HUES6 (cell line): ENCODE results near the gene ZNF211.

Source experiments
- H3K27ac ChIP-seq: 2 replicates; pipeline ENCODE4 v1.7.0; 2013; ENCODE audit warnings: low read depth, mild to moderate bottlenecking, low read length, inconsistent platforms
- H3K27me3 ChIP-seq: 2 replicates; pipeline ENCODE4 v1.6.1; 2013; ENCODE audit warnings: low read length; ENCODE audit not compliant: control insufficient read depth, insufficient read depth
- H3K36me3 ChIP-seq: 2 replicates; pipeline ENCODE4 v1.6.1; 2013; ENCODE audit warnings: low read length; ENCODE audit not compliant: control insufficient read depth, insufficient read depth
- H3K4me1 ChIP-seq: 2 replicates; pipeline ENCODE4 v1.6.1; 2013; ENCODE audit warnings: low read length; ENCODE audit not compliant: control insufficient read depth, insufficient read depth
- H3K4me3 ChIP-seq: 2 replicates; pipeline ENCODE4 v1.5.1; 2013; ENCODE audit warnings: low read depth, low read length
- H3K9ac ChIP-seq: one replicate; pipeline ENCODE4 v1.6.1; 2013; ENCODE audit warnings: mild to moderate bottlenecking, low read length
- H3K9me3 ChIP-seq: 2 replicates; pipeline ENCODE4 v1.6.1; 2013; ENCODE audit warnings: low read depth, low read length; ENCODE audit not compliant: control insufficient read depth, insufficient read depth

ZNF211 gene

GRCh38 chr19:57656346-57656745 is 23.4 kb downstream of the ZNF211 start:
- no peak overlapping the region for H3K4me3 ChIP-seq
- no peak overlapping the region for H3K27ac ChIP-seq
- H3K27me3 ChIP-seq = peaks cover 30% of the 10 kb centered on the region
- peaks cover 8% of the 10 kb centered on the region for H3K9me3 ChIP-seq
- no peaks in the 10 kb centered on the region for H3K36me3 ChIP-seq
- no peak overlapping the region for H3K9ac ChIP-seq
- 0 out of 2 replicates have a peak, but pooled peaks cover 2% of the 10 kb centered on the region for H3K4me1 ChIP-seq

DNA sequence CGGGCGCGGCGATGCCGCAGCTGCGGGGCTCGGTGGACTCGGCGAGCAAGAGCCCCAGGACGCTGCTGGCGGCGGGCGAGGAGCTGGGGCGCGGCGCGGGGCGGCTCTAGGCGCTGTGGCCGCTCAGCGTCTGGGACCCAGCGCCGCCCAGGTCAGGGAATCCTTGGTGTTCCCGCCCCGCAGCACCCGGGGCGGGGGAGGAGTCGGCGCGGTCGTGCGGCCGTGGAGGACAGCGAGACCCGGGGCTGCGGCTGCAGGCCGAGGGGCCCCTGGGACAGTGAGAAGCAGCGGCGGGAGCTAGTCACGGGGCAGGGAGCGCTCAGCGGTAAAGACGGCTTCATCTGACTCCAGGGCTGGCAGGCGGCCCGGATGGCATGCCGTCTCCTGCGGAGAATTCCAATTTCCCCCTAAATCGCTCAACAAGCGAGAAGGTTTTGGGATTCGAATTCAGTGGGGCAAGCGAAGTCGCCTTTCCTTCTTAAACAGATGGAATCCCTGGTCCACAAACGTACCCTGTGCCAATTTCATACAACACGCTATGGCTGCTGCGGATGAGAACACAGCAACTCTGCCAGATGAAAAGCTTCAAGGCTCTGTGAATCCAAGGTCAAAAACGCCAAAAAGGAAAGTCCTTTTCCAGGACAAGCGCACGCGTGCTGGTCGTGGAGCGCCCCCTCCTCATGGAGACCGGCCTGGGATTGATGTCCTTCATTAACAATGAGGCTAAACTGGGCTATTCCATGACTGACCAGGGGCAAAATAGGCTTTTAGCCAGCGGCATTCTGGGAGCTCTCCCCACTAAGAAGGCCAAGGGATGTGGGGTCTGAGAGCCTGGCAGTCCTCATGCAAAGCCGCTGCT is 31.5 kb downstream of the ZNF211 start:
- H3K36me3 ChIP-seq = no peaks in the 10 kb centered on the region
- H3K9ac ChIP-seq = peak overlapping the region; percentile 59
- H3K27me3 ChIP-seq = peaks cover 54% of the 10 kb centered on the region
- no peak overlapping the region for H3K27ac ChIP-seq
- peak overlapping the region; percentile 60 for H3K4me3 ChIP-seq
- peaks cover 10% of the 10 kb centered on the region for H3K4me1 ChIP-seq
- no peaks in the 10 kb centered on the region for H3K9me3 ChIP-seq

- H3K9me3 ChIP-seq = no peaks in the 10 kb centered on the region
- no peak overlapping the region for H3K9ac ChIP-seq
- no peak overlapping the region for H3K4me3 ChIP-seq
- H3K27me3 ChIP-seq = peaks cover 46% of the 10 kb centered on the region
- H3K4me1 ChIP-seq = peaks cover 10% of the 10 kb centered on the region
- no peak overlapping the region for H3K27ac ChIP-seq
- no peaks in the 10 kb centered on the region for H3K36me3 ChIP-seq
Measured at GRCh38 chr19:57665261-57665806, 32.4 kb downstream of the ZNF211 start.

DNA sequence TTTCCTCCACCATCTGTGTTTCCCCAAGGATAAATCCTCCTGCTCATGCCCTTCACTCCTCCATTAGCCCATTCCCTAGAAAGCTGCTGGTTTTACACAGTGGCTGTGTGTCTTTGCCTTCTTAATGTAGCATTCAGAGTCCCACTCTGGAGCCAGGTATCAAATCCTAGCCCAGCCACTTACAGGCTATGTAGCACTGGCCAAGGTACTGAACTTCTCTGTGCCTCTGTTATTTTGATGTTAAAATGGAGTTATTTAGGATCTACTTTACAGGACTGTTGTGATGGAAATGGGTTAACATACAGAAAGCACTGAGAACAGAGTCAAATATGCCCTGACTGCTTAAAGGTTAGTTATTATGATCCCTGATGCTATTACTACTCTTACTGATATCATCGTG is 34.3 kb downstream of the ZNF211 start:
- no peak overlapping the region for H3K27ac ChIP-seq
- H3K36me3 ChIP-seq = no peaks in the 10 kb centered on the region
- H3K27me3 ChIP-seq = peaks cover 49% of the 10 kb centered on the region
- H3K4me1 ChIP-seq = peaks cover 10% of the 10 kb centered on the region
- no peaks in the 10 kb centered on the region for H3K9me3 ChIP-seq
- H3K4me3 ChIP-seq = no peak overlapping the region
- no peak overlapping the region for H3K9ac ChIP-seq

DNA sequence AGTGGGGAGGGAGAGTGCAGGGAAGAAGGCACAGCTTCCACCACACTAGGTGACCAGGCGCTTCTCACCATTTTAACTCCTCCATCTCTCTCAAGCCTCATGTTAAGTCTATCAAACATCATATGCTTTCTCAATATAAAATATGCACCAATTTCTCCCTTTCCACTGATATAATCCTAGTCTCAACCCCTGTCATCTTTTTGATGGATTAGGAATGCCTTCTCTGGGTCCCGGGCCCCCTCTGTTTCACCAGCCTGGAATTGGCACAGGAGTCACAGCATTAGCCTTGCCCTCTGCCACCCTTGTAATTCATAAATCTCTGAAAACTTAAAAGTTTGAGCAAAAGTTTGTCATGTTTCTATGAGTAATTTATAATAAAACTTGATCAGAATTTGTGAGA is 35.7 kb downstream of the ZNF211 start, which contains the start of gene ZSCAN4:
ZSCAN4 (plus strand) TSS at position 301 of the 400 bp plus-strand sequence. CDS start 7,211 bp downstream, outside the sequence.
- Histone ChIP-seq H3K4me3 (no peak within 1 kb of the TSS), H3K9ac (no peak within 1 kb of the TSS), H3K4me1 (peaks cover 10% of the 10 kb centered on the region), H3K9me3 (no peaks in the 10 kb centered on the region), H3K27me3 (peaks cover 42% of the 10 kb centered on the region), H3K27ac (no peak within 1 kb of the TSS), H3K36me3 (no peaks in the 10 kb centered on the region)

GRCh38 chr19:57671124-57671895 is 38.3 kb downstream of the ZNF211 start:
- Histone ChIP-seq H3K9me3 (no peaks in the 10 kb centered on the region), H3K27ac (no peak overlapping the region), H3K9ac (no peak overlapping the region), H3K36me3 (no peaks in the 10 kb centered on the region), H3K4me3 (no peak overlapping the region), H3K4me1 (peaks cover 3% of the 10 kb centered on the region; the same call in 1 of the 2 replicates), H3K27me3 (peaks cover 19% of the 10 kb centered on the region; the same call in 1 of the 2 replicates)

DNA sequence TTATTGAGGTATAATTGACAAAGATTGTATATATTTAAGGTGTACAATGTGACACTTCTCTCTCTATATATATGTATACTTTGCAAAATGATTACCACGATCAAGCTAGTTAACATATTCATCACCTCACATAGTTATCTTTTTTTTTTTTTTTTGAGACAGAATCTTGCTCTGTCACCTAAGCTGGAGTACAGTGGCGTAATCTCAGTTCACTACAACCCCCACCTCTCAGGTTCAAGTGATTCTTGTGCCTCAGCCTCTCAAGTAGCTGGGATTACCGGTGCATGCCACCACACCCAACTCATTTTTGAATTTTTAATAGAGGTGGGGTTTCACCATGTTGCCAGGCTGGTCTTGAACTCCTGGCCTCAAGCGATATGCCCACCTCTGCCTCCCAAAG is 39.5 kb downstream of the ZNF211 start:
- Histone ChIP-seq H3K9me3 (no peaks in the 10 kb centered on the region), H3K27ac (no peak overlapping the region), H3K36me3 (no peaks in the 10 kb centered on the region), H3K9ac (no peak overlapping the region), H3K4me3 (no peak overlapping the region), H3K27me3 (peaks cover 29% of the 10 kb centered on the region), H3K4me1 (peaks cover 1% of the 10 kb centered on the region; the same call in 1 of the 2 replicates)

DNA sequence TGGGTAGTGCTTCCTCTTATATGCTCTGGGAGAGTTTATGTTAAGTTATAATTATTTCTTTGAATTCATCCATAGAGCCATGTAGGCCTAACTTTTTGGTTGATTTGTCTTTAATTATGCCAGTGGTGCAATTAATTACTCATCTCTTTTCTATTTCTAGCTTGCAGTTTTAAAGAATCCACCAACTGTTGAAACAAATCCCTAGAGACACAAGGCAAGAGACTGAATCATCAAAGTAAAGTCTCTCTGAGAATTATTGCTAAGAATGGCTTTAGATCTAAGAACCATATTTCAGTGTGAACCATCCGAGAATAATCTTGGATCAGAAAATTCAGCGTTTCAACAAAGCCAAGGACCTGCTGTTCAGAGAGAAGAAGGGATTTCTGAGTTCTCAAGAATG is 42.9 kb downstream of the ZNF211 start:
- no peak overlapping the region for H3K27ac ChIP-seq
- H3K27me3 ChIP-seq = peaks cover 39% of the 10 kb centered on the region
- no peak overlapping the region for H3K9ac ChIP-seq
- H3K4me1 ChIP-seq = no peaks in the 10 kb centered on the region
- H3K36me3 ChIP-seq = no peaks in the 10 kb centered on the region
- no peaks in the 10 kb centered on the region for H3K9me3 ChIP-seq
- H3K4me3 ChIP-seq = no peak overlapping the region

- H3K4me1 ChIP-seq = no peaks in the 10 kb centered on the region
- H3K4me3 ChIP-seq = peak overlapping the region; percentile 97
- H3K9ac ChIP-seq = peak overlapping the region; percentile 92
- peaks cover 49% of the 10 kb centered on the region for H3K9me3 ChIP-seq
- peak overlapping the region; percentile 77; the same call in 1 of the 2 replicates for H3K27ac ChIP-seq
- peaks cover 18% of the 10 kb centered on the region for H3K27me3 ChIP-seq
- H3K36me3 ChIP-seq = peaks cover 45% of the 10 kb centered on the region
Measured at GRCh38 chr19:57682226-57682766, 49.3 kb downstream of the ZNF211 start.

GRCh38 chr19:57686727-57687126 is 53.8 kb downstream of the ZNF211 start:
- H3K4me3 ChIP-seq = no peak overlapping the region
- H3K4me1 ChIP-seq = no peaks in the 10 kb centered on the region
- peaks cover 74% of the 10 kb centered on the region for H3K36me3 ChIP-seq
- H3K9me3 ChIP-seq = peaks cover 88% of the 10 kb centered on the region
- H3K27ac ChIP-seq = no peak overlapping the region
- H3K9ac ChIP-seq = no peak overlapping the region
- no peaks in the 10 kb centered on the region for H3K27me3 ChIP-seq
